ENCODE results near the gene ZBTB12. TPM values are rescaled to one million over a fixed set of nuclear protein-coding genes. Genes with fewer than 3 reads are reported as not detected.

ZBTB12 gene
- total and polyA plus RNA-seq, 9 of the 15 experiments (the other 6 are each of a cell fraction or from before 2014, with no cell fraction given), result 0.03 to 12.4 (median 5.8) TPM; not detected in 1

GRCh38 chr6:31915756-31916155 lies 13.9 kb upstream of the ZBTB12 start:
- Histone ChIP-seq H3K27ac (ENCODE audit: extremely low read depth, low read depth, low read length) (no peak overlapping the region), H3K36me3 (ENCODE audit: control insufficient read depth, insufficient read depth, low read length) (no peaks in the 10 kb centered on the region), H3K79me2 (ENCODE audit: control insufficient read depth, insufficient read depth, low read length) (no peaks in the 10 kb centered on the region), H4K20me1 (replicated peaks; ENCODE audit: control insufficient read depth, insufficient read depth, low read length) (no peaks in the 10 kb centered on the region), H3K4me3 (no peak overlapping the region), H2AFZ (ENCODE audit: low read depth, low read length) (peak overlapping the region; percentile 35), H3K4me2 (ENCODE audit: insufficient read depth, low read length) (no peak overlapping the region), H3K4me1 (replicated peaks in 1 of 2; ENCODE audit: control insufficient read depth in 2 of 2, insufficient read depth in 2 of 2, low read length in 2 of 2) (peaks cover 0 to 8% of the 10 kb centered on the region in 2 experiments; a peak in 1 of 5 replicates), H3K9me3 (replicated peaks; ENCODE audit: control insufficient read depth, insufficient read depth, low read depth, low read length) (no peaks in the 10 kb centered on the region), H3K9me1 (ENCODE audit: control insufficient read depth, insufficient read depth, low read length) (no peaks in the 10 kb centered on the region), H3K27me3 (ENCODE audit: control insufficient read depth in 2 of 2, insufficient read depth in 2 of 2, low read length in 2 of 2) (no peaks in the 10 kb centered on the region), H3K9ac (ENCODE audit: insufficient read depth in 1 of 2, low read depth in 2 of 2, low read length in 2 of 2) (no peak overlapping the region)
- BruUV-seq (replicated peaks), result no TSS peak
- DNase-seq (ENCODE audit: extremely low read depth in 1 of 4, low spot score in 3 of 4) (no peak), ATAC-seq (no peak), FAIRE-seq (no peak)
- ChIA-PET CTCF (ENCODE audit: low intra/inter-chr PET ratio) (no interaction called here), POLR2A (no interaction called here)
- WGBS (ENCODE audit: insufficient coverage, low coverage, missing lambda C conversion rate), result 44% methylated on average over 6 of the region's 6 CpGs
- TF ChIP-seq ZNF318 (IDR thresholded peaks at IDR 0.05; ENCODE audit: borderline replicate concordance in 1 of 2, low read depth in 1 of 2), result no peak
- TF ChIP-seq ZNF277 (CRISPR knock-in tag; IDR thresholded peaks at IDR 0.05; ENCODE audit: borderline replicate concordance), result no peak
- no peak for TF ChIP-seq ADNP (tag; IDR thresholded peaks at IDR 0.05)
- TF ChIP-seq FOXK1 (CRISPR knock-in tag; IDR thresholded peaks at IDR 0.05; ENCODE audit: borderline replicate concordance), result no peak
- TF ChIP-seq ZC3H4 (CRISPR knock-in tag; IDR thresholded peaks at IDR 0.05; ENCODE audit: borderline replicate concordance), result no peak
- no peak for TF ChIP-seq RCOR1 (IDR thresholded peaks at IDR 0.05; ENCODE audit: borderline replicate concordance in 1 of 2, low read depth in 2 of 2, low read length in 2 of 2)
- TF ChIP-seq ZNF507 (tag; conservative IDR thresholded peaks at IDR 0.05), result no peak
- TF ChIP-seq TRIM24 (IDR thresholded peaks at IDR 0.05), result no peak
- TF ChIP-seq SAFB (IDR thresholded peaks at IDR 0.05; ENCODE audit: borderline replicate concordance, low read depth, low read length), result no peak
- TF ChIP-seq ZNF696 (CRISPR knock-in tag; conservative IDR thresholded peaks at IDR 0.05), result no peak
- in situ Hi-C loops (cut with MboI), result no loop called here
- intact Hi-C loops (cut with micrococcal nuclease), result loop anchor here (5.0 kb wide), 1 partner anchor 42 kb away; the partner anchor contains the start of genes NELFE and SKIC2
